Measurements from ENCODE around the gene GNAI3.

Gene GNAI3

DNA sequence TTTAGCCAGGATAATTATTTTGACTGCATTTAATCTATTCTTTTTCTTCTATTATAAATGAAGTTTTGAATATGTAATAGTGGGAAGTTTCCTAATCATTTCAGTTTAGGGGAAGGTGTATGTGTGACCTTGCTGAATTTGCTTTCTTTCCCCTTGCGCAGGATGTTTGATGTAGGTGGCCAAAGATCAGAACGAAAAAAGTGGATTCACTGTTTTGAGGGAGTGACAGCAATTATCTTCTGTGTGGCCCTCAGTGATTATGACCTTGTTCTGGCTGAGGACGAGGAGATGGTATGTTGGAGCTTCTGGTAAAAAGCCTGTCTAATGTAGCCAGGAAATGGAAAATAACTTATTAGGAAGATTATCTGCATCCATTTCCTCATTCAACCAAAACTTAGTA lies 37.6 kb downstream of the GNAI3 start:
- no peak for TF ChIP-seq Cebpa-rat (IDR thresholded peaks at IDR 0.05)
- H3K36me3 ChIP-seq = peaks cover 94% of the 10 kb centered on the region
- no peaks in the 10 kb centered on the region for H3K9me3 ChIP-seq
- no peak overlapping the region for H3K4me2 ChIP-seq
- H3K27me3 ChIP-seq = no peaks in the 10 kb centered on the region
- no peaks in the 10 kb centered on the region for H4K20me1 ChIP-seq
- no peak overlapping the region for H3K9ac ChIP-seq
- no peaks in the 10 kb centered on the region for H3K4me1 ChIP-seq
- no peak overlapping the region for H3K27ac ChIP-seq
- no peak overlapping the region for H3K4me3 ChIP-seq

GRCh38 chr1:109589177-109589576 lies 40.8 kb downstream of the GNAI3 start:
- Histone ChIP-seq H4K20me1 (no peaks in the 10 kb centered on the region), H3K4me2 (no peak overlapping the region), H3K27ac (no peak overlapping the region), H3K4me3 (no peak overlapping the region), H3K9me3 (no peaks in the 10 kb centered on the region), H3K36me3 (peaks cover 94% of the 10 kb centered on the region), H3K4me1 (no peaks in the 10 kb centered on the region), H3K9ac (no peak overlapping the region), H3K27me3 (no peaks in the 10 kb centered on the region)
- no peak for TF ChIP-seq Cebpa-rat (IDR thresholded peaks at IDR 0.05)

DNA sequence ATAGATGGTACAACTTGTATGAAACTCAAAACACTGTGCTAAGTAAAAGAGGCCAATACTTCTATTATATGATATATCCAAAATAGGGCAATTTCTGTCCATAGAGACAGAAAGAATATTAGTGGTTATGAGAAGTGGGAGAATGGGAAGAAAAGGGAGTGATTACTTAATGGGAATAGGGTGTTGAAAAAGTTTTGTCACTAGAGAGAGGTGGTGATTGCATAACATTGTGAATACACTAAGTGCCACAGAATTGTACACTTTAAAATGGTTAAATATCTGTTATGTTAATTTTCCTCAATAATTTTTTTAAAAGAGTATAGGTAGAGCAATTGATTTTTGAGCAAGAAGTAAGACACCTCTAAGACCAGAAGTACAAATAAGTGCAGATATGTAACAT lies 41.3 kb downstream of the GNAI3 start:
- Histone ChIP-seq H3K27ac (no peak overlapping the region), H3K4me3 (no peak overlapping the region), H3K9me3 (no peaks in the 10 kb centered on the region), H3K4me1 (no peaks in the 10 kb centered on the region), H3K36me3 (peaks cover 90% of the 10 kb centered on the region), H3K27me3 (no peaks in the 10 kb centered on the region), H3K4me2 (no peak overlapping the region), H4K20me1 (no peaks in the 10 kb centered on the region), H3K9ac (no peak overlapping the region)
- no peak for TF ChIP-seq Cebpa-rat (IDR thresholded peaks at IDR 0.05)

GRCh38 chr1:109592916-109593315 lies 44.5 kb downstream of the GNAI3 start:
- Histone ChIP-seq H3K27me3 (no peaks in the 10 kb centered on the region), H3K4me2 (no peak overlapping the region), H3K9me3 (no peaks in the 10 kb centered on the region), H4K20me1 (no peaks in the 10 kb centered on the region), H3K4me3 (no peak overlapping the region), H3K36me3 (peaks cover 81% of the 10 kb centered on the region), H3K27ac (no peak overlapping the region), H3K9ac (no peak overlapping the region), H3K4me1 (no peaks in the 10 kb centered on the region)
- TF ChIP-seq Cebpa-rat (IDR thresholded peaks at IDR 0.05) = no peak

DNA sequence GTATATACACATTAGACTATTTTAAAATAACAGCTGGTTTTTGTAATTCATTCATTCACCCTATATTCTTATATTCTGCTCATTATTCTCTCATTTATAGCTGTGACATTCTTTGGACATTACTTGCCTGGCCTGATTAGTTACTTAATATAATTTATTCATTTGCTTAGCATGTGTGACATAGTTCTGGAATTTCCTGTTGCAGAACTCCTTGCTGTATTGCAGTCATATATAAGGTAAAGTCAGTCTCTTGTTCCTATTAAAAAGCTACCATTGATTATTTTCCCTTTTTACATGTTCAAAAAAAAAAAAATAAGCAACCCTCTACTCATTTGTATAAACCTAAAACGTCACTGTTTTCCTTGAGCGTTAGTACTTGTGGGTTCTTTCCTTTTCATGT lies 47.1 kb downstream of the GNAI3 start:
- no peaks in the 10 kb centered on the region for H3K9me3 ChIP-seq
- H3K27ac ChIP-seq = no peak overlapping the region
- no peaks in the 10 kb centered on the region for H4K20me1 ChIP-seq
- H3K27me3 ChIP-seq = no peaks in the 10 kb centered on the region
- no peak overlapping the region for H3K4me3 ChIP-seq
- TF ChIP-seq Cebpa-rat (IDR thresholded peaks at IDR 0.05) = no peak
- no peak overlapping the region for H3K4me2 ChIP-seq
- peaks cover 16% of the 10 kb centered on the region for H3K4me1 ChIP-seq
- no peak overlapping the region for H3K9ac ChIP-seq
- H3K36me3 ChIP-seq = peaks cover 55% of the 10 kb centered on the region

- no peaks in the 10 kb centered on the region for H3K9me3 ChIP-seq
- peaks cover 33% of the 10 kb centered on the region for H3K36me3 ChIP-seq
- TF ChIP-seq Cebpa-rat (IDR thresholded peaks at IDR 0.05) = no peak
- no peaks in the 10 kb centered on the region for H4K20me1 ChIP-seq
- H3K9ac ChIP-seq = no peak overlapping the region
- no peak overlapping the region for H3K27ac ChIP-seq
- peaks cover 16% of the 10 kb centered on the region for H3K4me1 ChIP-seq
- H3K27me3 ChIP-seq = no peaks in the 10 kb centered on the region
- H3K4me3 ChIP-seq = no peak overlapping the region
- H3K4me2 ChIP-seq = no peak overlapping the region
Observed at GRCh38 chr1:109598156-109598555, 49.7 kb downstream of the GNAI3 start.

DNA sequence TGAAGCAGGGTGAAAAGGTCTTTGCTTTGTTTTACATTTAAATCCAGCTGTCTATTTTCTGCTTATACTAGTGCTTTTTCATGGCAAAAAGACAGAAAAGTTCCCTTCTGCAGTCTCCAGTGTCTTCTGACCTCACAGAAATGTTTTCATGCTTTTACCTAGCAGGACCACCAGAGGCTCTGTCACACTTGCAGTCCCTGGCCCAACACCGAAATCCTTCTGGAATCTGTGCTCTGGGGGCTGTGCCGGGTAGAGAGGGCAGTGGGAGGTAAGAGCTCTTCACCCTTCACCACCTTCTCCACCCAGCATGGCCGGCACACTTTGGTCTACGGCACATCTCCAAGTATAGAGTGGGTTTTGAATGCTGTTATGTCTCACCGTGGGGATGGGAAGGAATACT lies 50.2 kb downstream of the GNAI3 start:
- Histone ChIP-seq H3K27me3 (no peaks in the 10 kb centered on the region), H3K9ac (no peak overlapping the region), H3K27ac (no peak overlapping the region), H3K4me3 (no peak overlapping the region), H3K36me3 (peaks cover 28% of the 10 kb centered on the region), H4K20me1 (no peaks in the 10 kb centered on the region), H3K4me1 (peaks cover 16% of the 10 kb centered on the region), H3K4me2 (no peak overlapping the region), H3K9me3 (no peaks in the 10 kb centered on the region)
- no peak for TF ChIP-seq Cebpa-rat (IDR thresholded peaks at IDR 0.05)

DNA sequence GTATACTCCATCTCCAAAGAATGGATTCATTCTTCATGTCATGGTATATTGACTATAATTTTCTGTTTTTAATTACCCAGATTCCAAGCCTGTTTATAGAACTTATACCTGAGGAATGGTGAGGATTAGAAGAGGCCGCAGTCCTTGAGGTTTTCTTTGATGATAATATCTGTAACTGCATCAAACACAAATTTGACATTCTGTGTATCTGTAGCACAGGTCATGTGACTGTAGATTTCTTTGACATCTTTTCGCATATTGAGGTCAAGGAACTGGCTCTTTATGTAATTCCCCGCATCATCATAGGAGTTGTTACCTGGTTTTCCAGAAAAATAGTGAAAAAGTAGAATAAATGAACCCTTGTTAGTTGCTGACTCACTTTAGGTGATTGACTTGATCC lies 54.8 kb downstream of the GNAI3 start:
- Histone ChIP-seq H3K36me3 (no peaks in the 10 kb centered on the region), H3K9ac (no peak overlapping the region), H3K9me3 (no peaks in the 10 kb centered on the region), H3K27ac (no peak overlapping the region), H3K27me3 (no peaks in the 10 kb centered on the region), H3K4me3 (no peak overlapping the region), H3K4me1 (peaks cover 16% of the 10 kb centered on the region), H4K20me1 (no peaks in the 10 kb centered on the region), H3K4me2 (no peak overlapping the region)
- no peak for TF ChIP-seq Cebpa-rat (IDR thresholded peaks at IDR 0.05)

GRCh38 chr1:109605381-109605780 lies 57.0 kb downstream of the GNAI3 start:
- H3K36me3 ChIP-seq = no peaks in the 10 kb centered on the region
- TF ChIP-seq Cebpa-rat (IDR thresholded peaks at IDR 0.05) = no peak
- no peaks in the 10 kb centered on the region for H3K4me1 ChIP-seq
- no peak overlapping the region for H3K27ac ChIP-seq
- H3K4me3 ChIP-seq = no peak overlapping the region
- H3K9ac ChIP-seq = no peak overlapping the region
- H3K9me3 ChIP-seq = no peaks in the 10 kb centered on the region
- no peaks in the 10 kb centered on the region for H3K27me3 ChIP-seq
- no peak overlapping the region for H3K4me2 ChIP-seq
- H4K20me1 ChIP-seq = no peaks in the 10 kb centered on the region

DNA sequence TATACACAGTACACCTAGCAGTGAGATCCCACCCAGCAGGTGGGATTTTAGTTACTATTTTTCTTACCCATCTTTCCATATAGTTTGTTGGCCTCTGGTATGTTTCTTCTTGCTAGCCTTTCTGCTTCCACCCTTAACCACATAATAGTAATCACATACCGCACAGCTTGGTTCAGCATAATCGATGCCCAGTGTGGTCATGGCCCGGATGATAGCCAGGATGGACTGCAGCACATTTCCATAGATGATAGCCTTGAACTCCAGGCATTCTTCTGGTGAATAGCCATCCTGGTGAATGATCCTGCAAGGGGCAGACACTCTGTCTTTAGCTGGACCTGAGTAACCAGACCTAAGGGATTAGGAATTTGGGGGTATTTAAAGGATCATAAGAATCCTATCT lies 61.5 kb downstream of the GNAI3 start:
- Histone ChIP-seq H3K9ac (no peak overlapping the region), H3K4me2 (no peak overlapping the region), H3K4me1 (peaks cover 15% of the 10 kb centered on the region), H3K27me3 (no peaks in the 10 kb centered on the region), H4K20me1 (no peaks in the 10 kb centered on the region), H3K9me3 (no peaks in the 10 kb centered on the region), H3K4me3 (no peak overlapping the region), H3K27ac (no peak overlapping the region), H3K36me3 (no peaks in the 10 kb centered on the region)
- TF ChIP-seq Cebpa-rat (IDR thresholded peaks at IDR 0.05) = no peak

- Histone ChIP-seq H3K4me3 (no peak overlapping the region), H3K4me2 (no peak overlapping the region), H3K36me3 (no peaks in the 10 kb centered on the region), H3K27ac (no peak overlapping the region), H3K4me1 (peaks cover 24% of the 10 kb centered on the region), H3K27me3 (no peaks in the 10 kb centered on the region), H3K9ac (no peak overlapping the region), H4K20me1 (no peaks in the 10 kb centered on the region), H3K9me3 (no peaks in the 10 kb centered on the region)
- TF ChIP-seq Cebpa-rat (IDR thresholded peaks at IDR 0.05) = no peak
Observed at GRCh38 chr1:109610609-109611307, 62.3 kb downstream of the GNAI3 start.
